ENCODE data around the gene JAKMIP2. TPM values are rescaled to one million over a fixed set of nuclear protein-coding genes. Genes with fewer than 3 reads are reported as not detected.

JAKMIP2 gene
- total RNA-seq, 1 experiment from 2014 or later = 10.9 TPM

DNA sequence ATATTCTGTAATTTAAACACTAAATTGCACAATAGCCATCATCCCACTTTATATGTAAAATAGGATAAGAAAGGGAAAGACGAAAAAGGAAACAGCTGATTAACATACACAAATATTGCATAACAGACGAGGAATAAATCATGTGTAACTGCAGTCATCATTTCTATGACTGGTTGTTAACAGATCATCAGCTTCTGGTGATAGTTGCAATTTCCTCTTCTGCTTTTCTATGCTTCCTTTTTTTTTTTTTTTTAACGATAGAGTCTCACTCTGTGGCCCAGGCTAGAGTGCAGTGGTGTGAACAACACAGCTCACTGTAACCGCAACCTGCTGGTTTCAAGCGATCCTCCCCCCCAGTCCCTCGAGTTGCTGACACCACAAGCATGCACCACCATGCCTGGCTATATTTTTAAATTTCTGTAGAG is 22.5 kb upstream of the JAKMIP2 start:
- Mint-ChIP-seq H3K36me3 (no peaks in the 10 kb centered on the region), H3K27ac (no peak overlapping the region), H3K4me1 (peaks cover 6% of the 10 kb centered on the region; the same call in 1 of the 2 replicates), H3K4me3 (no peak overlapping the region), H3K9me3 (no peaks in the 10 kb centered on the region), H3K27me3 (ENCODE audit: low read depth) (no peaks in the 10 kb centered on the region)
- ATAC-seq (no peak), DNase-seq (ENCODE audit: low spot score) (no peak)
- ChIA-PET POLR2A (no interaction called here), CTCF (no interaction called here)
- no peak for TF ChIP-seq ESRRA (CRISPR knock-in tag; IDR thresholded peaks at IDR 0.05; ENCODE audit: borderline replicate concordance)
- TF ChIP-seq PRRX2 (CRISPR knock-in tag; IDR thresholded peaks at IDR 0.05) = no peak
- TF ChIP-seq, protein P1, sequence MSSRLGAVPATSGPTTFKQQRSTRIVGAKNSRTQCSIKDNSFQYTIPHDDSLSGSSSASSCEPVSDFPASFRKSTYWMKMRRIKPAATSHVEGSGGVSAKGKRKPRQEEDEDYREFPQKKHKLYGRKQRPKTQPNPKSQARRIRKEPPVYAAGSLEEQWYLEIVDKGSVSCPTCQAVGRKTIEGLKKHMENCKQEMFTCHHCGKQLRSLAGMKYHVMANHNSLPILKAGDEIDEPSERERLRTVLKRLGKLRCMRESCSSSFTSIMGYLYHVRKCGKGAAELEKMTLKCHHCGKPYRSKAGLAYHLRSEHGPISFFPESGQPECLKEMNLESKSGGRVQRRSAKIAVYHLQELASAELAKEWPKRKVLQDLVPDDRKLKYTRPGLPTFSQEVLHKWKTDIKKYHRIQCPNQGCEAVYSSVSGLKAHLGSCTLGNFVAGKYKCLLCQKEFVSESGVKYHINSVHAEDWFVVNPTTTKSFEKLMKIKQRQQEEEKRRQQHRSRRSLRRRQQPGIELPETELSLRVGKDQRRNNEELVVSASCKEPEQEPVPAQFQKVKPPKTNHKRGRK (CRISPR knock-in tag; IDR thresholded peaks at IDR 0.05; ENCODE audit: borderline replicate concordance) = no peak
- TF ChIP-seq ZNF232 (CRISPR knock-in tag; IDR thresholded peaks at IDR 0.05) = no peak
- TF ChIP-seq ZNF121 (CRISPR knock-in tag; IDR thresholded peaks at IDR 0.05) = no peak
- TF ChIP-seq CREM (CRISPR knock-in tag; IDR thresholded peaks at IDR 0.05) = no peak
- TF ChIP-seq CREB1 (CRISPR knock-in tag; IDR thresholded peaks at IDR 0.05) = no peak
- TF ChIP-seq, protein P2, sequence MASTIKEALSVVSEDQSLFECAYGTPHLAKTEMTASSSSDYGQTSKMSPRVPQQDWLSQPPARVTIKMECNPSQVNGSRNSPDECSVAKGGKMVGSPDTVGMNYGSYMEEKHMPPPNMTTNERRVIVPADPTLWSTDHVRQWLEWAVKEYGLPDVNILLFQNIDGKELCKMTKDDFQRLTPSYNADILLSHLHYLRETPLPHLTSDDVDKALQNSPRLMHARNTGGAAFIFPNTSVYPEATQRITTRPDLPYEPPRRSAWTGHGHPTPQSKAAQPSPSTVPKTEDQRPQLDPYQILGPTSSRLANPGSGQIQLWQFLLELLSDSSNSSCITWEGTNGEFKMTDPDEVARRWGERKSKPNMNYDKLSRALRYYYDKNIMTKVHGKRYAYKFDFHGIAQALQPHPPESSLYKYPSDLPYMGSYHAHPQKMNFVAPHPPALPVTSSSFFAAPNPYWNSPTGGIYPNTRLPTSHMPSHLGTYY (CRISPR knock-in tag; IDR thresholded peaks at IDR 0.05) = no peak
- no peak for TF ChIP-seq KAT7 (CRISPR knock-in tag; IDR thresholded peaks at IDR 0.05; ENCODE audit: borderline replicate concordance)
- no peak for TF ChIP-seq MYBL2 (CRISPR knock-in tag; IDR thresholded peaks at IDR 0.05)
- TF ChIP-seq, protein P3, sequence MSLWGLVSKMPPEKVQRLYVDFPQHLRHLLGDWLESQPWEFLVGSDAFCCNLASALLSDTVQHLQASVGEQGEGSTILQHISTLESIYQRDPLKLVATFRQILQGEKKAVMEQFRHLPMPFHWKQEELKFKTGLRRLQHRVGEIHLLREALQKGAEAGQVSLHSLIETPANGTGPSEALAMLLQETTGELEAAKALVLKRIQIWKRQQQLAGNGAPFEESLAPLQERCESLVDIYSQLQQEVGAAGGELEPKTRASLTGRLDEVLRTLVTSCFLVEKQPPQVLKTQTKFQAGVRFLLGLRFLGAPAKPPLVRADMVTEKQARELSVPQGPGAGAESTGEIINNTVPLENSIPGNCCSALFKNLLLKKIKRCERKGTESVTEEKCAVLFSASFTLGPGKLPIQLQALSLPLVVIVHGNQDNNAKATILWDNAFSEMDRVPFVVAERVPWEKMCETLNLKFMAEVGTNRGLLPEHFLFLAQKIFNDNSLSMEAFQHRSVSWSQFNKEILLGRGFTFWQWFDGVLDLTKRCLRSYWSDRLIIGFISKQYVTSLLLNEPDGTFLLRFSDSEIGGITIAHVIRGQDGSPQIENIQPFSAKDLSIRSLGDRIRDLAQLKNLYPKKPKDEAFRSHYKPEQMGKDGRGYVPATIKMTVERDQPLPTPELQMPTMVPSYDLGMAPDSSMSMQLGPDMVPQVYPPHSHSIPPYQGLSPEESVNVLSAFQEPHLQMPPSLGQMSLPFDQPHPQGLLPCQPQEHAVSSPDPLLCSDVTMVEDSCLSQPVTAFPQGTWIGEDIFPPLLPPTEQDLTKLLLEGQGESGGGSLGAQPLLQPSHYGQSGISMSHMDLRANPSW (CRISPR knock-in tag; conservative IDR thresholded peaks at IDR 0.05; ENCODE audit: low read depth) = no peak
- TF ChIP-seq, protein P4, sequence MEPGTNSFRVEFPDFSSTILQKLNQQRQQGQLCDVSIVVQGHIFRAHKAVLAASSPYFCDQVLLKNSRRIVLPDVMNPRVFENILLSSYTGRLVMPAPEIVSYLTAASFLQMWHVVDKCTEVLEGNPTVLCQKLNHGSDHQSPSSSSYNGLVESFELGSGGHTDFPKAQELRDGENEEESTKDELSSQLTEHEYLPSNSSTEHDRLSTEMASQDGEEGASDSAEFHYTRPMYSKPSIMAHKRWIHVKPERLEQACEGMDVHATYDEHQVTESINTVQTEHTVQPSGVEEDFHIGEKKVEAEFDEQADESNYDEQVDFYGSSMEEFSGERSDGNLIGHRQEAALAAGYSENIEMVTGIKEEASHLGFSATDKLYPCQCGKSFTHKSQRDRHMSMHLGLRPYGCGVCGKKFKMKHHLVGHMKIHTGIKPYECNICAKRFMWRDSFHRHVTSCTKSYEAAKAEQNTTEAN (CRISPR knock-in tag; IDR thresholded peaks at IDR 0.05) = no peak

DNA sequence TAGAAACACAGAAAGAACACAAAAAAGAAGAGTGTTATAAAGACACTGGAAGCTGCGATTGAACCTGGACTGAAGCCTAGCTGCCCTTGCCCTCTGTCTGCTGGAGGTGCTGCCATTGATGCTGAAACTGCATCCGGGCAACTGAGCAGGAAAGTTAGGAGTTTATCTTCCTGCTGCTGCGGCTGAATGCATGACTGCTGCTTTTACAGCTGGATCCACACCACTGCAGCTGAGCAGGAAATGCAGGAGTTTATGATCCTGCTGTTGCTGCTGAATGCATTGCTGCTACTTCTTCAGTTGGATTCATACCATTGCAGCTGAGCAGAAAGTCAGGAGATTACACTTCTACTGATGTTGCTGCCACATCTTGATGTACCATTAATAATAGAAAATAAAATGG is 21.8 kb upstream of the JAKMIP2 start:
- H3K9me3 Mint-ChIP-seq = no peaks in the 10 kb centered on the region
- no peaks in the 10 kb centered on the region for H3K27me3 Mint-ChIP-seq (ENCODE audit: low read depth)
- ATAC-seq = no peak; the same call in 1 of the 2 replicates
- DNase-seq (ENCODE audit: low spot score) = no peak
- H3K36me3 Mint-ChIP-seq = no peaks in the 10 kb centered on the region
- H3K27ac Mint-ChIP-seq = no peak overlapping the region
- ChIA-PET POLR2A (no interaction called here), CTCF (no interaction called here)
- H3K4me1 Mint-ChIP-seq = peaks cover 6% of the 10 kb centered on the region; the same call in 1 of the 2 replicates
- H3K4me3 Mint-ChIP-seq = no peak overlapping the region
- TF ChIP-seq ZNF396 (CRISPR knock-in tag; IDR thresholded peaks at IDR 0.05; ENCODE audit: borderline replicate concordance) = no peak
- TF ChIP-seq ZNF121 (CRISPR knock-in tag; IDR thresholded peaks at IDR 0.05) = no peak
- no peak for TF ChIP-seq PRRX2 (CRISPR knock-in tag; IDR thresholded peaks at IDR 0.05)
- no peak for TF ChIP-seq ZNF263 (CRISPR knock-in tag; IDR thresholded peaks at IDR 0.05; ENCODE audit: low read depth)
- TF ChIP-seq TCF7 (CRISPR knock-in tag; IDR thresholded peaks at IDR 0.05; ENCODE audit: low read depth) = no peak
- TF ChIP-seq ZBTB21 (CRISPR knock-in tag; IDR thresholded peaks at IDR 0.05; ENCODE audit: borderline replicate concordance) = no peak
- no peak for TF ChIP-seq MXD4 (CRISPR knock-in tag; IDR thresholded peaks at IDR 0.05; ENCODE audit: borderline replicate concordance)
- TF ChIP-seq NFE2L1 (CRISPR knock-in tag; IDR thresholded peaks at IDR 0.05) = no peak
- TF ChIP-seq NFATC4 (CRISPR knock-in tag; IDR thresholded peaks at IDR 0.05) = no peak
- TF ChIP-seq, protein P4 (CRISPR knock-in tag; IDR thresholded peaks at IDR 0.05) = no peak
- TF ChIP-seq, protein P5, sequence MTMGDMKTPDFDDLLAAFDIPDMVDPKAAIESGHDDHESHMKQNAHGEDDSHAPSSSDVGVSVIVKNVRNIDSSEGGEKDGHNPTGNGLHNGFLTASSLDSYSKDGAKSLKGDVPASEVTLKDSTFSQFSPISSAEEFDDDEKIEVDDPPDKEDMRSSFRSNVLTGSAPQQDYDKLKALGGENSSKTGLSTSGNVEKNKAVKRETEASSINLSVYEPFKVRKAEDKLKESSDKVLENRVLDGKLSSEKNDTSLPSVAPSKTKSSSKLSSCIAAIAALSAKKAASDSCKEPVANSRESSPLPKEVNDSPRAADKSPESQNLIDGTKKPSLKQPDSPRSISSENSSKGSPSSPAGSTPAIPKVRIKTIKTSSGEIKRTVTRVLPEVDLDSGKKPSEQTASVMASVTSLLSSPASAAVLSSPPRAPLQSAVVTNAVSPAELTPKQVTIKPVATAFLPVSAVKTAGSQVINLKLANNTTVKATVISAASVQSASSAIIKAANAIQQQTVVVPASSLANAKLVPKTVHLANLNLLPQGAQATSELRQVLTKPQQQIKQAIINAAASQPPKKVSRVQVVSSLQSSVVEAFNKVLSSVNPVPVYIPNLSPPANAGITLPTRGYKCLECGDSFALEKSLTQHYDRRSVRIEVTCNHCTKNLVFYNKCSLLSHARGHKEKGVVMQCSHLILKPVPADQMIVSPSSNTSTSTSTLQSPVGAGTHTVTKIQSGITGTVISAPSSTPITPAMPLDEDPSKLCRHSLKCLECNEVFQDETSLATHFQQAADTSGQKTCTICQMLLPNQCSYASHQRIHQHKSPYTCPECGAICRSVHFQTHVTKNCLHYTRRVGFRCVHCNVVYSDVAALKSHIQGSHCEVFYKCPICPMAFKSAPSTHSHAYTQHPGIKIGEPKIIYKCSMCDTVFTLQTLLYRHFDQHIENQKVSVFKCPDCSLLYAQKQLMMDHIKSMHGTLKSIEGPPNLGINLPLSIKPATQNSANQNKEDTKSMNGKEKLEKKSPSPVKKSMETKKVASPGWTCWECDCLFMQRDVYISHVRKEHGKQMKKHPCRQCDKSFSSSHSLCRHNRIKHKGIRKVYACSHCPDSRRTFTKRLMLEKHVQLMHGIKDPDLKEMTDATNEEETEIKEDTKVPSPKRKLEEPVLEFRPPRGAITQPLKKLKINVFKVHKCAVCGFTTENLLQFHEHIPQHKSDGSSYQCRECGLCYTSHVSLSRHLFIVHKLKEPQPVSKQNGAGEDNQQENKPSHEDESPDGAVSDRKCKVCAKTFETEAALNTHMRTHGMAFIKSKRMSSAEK (CRISPR knock-in tag; IDR thresholded peaks at IDR 0.05; ENCODE audit: borderline replicate concordance) = no peak
- TF ChIP-seq, protein P2 (CRISPR knock-in tag; IDR thresholded peaks at IDR 0.05) = no peak
